GM11168 (cell line): Measurements from ENCODE around the gene MIAT.
"Not testable (repeated sequence)": the region's sequence is repeated elsewhere in the genome, so short reads cannot be mapped to it uniquely, and the experiment has no call there.

Experiments
- in situ Hi-C: fragments of 300-500 bp; cut with MboI; formaldehyde crosslinking; loops from one replicate; pipeline ENCODE4 v1.12.0; 2022; ENCODE audit warnings: low sequenced_read_pairs; ENCODE audit not compliant: unreplicated experiment

The MIAT gene

DNA sequence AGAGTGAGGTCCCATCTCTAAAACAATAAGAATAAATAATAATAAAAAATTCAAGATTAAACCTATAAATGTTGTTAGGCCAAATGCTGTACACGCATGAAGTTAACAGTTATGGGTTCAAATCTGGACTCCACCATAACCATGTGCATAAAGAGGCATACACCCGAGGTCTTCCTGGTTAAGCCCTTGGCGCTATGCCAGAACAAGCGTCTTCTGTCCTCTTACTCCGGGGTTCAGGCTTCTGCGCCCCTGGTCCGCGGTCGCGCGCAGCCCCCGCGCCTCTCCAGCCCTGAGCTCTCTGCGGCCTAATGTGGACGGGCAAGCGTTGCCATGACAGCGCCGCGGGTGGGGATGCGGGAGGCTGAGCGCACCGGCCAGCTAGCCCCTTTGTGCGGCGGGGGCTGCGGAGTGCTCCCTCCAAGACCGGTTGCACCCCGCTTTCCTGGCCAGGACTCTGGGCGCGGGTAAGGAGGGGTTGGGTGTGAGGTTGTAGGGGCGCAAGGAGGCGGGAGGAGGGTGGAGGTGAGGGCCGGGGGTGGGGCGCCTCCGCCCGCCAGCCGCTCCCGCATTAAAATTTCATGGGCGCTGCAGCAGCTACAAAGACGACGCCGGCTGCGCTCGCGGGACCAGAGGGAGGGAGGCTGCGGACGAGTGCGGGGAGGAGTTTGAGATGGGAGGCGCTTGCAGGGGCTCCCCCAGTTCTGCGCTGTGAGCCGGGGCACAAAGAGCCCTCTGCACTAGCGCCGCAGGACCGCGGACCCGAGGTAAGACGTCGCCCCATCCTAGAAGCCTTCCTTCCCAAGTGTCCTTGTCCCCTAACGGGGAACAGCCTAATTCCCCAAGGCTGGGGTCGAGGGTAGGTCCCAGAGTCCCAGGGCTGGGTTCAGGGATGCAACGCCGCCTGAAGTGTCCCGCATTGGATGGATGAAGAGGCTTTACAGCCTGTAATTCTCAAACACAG lies at the start of gene MIAT:
TSS of gene MIAT (plus strand) at position 698 of the 961 bp plus-strand sequence.
- in situ Hi-C loops, result loop anchor here (25.0 kb wide), 1 partner anchor 270 kb away; no protein-coding TSS in a partner anchor

DNA sequence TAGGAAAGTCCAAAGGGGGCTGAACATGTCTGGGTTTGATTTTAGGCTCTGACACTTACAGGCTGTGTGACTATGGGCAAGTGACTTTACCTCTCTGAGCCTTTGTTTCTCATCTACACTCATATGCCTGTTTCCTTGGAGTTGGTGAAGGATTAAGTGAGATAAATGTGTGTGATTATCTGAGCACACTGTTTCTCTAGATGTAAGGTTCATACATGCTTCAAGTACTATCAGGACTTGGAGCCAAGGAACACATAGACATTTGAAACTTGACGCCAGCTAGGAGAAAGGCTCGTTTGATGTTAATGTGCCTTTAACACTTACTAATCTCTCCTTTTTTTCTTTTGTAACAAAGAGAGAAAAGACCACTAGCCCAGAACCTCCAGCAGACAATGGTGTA lies 49.3 kb upstream of the MIAT start:
- in situ Hi-C loops, result no loop called here

GRCh38 chr22:26609287-26609686 lies 48.1 kb upstream of the MIAT start:
- in situ Hi-C loops, result no loop called here

DNA sequence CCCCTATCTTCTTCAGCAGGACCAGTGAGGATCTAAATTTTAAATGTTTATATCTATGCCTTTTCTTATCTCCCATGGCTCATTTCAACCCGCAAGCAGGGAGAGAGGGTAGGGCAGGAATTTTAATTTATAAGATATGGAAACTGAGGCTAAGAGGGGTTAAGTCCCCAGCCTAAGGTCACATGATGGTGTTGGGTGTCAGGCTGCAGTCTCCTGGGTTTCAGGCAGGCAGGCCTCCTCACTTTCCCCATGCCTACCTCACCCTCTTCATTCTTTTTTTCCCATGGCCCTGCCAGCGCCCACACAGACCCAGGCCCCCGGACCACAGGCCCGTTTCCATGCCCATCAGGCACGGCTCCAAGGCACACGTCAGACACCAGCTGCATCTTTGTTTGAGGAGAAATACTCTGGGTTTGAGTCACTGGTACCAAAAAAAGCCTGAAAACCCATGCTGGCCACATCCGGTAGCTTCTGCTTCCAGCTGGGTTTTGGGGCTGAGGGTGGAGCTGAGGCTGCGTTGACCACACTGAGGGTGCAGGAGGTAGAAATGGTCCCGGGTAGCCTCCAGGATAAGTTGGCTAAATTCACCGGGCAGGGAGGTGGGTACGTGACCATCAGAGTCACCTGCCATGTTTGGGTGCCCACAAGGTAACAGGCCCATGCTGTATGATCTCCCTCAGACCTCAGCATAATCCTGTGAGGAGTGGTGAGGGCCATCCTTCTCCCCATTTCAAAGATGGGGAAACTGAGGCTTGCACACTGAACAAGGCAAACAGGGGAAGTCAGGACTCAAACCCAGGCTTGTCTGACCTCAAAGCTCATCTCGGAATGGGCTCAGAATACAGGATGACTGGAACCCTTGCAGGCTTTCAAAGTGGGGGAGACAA lies 47.1 kb upstream of the MIAT start:
- in situ Hi-C loops, result no loop called here

GRCh38 chr22:26610996-26611395 lies 46.4 kb upstream of the MIAT start:
- in situ Hi-C loops, result no loop called here

DNA sequence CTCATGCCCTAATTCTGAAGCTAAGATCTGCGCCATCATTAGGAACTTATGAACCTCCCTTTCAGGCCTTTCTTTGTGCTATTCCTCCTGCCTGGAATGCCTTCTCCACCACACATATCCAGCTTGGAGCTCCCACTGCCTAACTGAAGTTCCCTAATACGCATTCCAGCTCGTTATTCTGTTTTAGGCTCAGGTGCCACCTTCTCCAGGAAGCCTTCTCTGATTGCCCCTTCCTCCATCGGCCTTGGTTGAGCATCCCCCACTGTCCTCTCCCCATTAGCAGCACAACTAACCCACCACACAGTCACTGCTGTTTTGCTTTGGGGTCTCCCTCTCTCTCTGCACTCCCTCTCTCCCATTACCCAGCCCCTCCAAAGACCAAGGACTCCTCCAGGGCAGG lies 44.7 kb upstream of the MIAT start:
- in situ Hi-C loops, result no loop called here

DNA sequence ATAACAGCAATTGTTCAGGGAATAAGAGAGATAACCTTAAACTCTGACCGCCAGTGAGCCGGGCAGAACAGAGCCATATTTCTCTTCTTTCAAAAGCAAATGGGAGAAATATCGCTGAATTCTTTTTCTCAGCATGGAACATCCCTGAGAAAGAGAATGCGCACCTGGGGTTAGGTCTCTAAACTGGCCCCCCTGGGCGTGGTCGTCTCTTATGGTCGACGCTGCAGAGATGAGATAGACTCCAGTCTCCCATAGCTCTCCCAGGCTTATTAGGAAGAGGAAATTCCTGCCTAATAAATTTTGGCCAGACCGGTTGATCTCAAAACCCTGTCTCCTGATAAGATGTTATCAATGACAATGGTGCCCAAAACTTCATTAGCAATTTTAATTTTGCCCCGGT lies 43.6 kb upstream of the MIAT start:
- in situ Hi-C loops, result not testable (repeated sequence)

GRCh38 chr22:26614322-26614721 lies 43.1 kb upstream of the MIAT start:
- in situ Hi-C loops, result no loop called here

DNA sequence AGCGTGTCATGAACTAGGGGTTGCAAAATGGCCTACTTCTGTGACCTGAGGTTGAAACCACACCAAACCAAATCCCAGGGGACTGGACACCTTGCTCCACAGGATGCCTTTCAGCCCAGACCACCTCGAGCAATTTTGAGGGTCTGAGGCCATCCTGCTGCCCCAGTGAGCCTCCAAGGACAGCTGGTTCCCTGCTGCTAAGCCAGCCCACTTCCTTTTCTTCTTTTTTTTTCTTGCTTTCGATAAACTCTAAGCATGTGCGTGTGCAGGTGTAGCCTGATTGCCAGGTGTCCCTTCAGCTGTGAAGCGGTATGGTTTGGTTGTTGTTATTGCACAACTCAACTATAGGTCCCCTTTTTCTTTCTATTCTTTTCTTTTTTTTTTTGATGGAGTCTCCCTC lies 42.2 kb upstream of the MIAT start:
- in situ Hi-C loops, result no loop called here

GRCh38 chr22:26615830-26616435 lies 41.5 kb upstream of the MIAT start:
- in situ Hi-C loops, result no loop called here

DNA sequence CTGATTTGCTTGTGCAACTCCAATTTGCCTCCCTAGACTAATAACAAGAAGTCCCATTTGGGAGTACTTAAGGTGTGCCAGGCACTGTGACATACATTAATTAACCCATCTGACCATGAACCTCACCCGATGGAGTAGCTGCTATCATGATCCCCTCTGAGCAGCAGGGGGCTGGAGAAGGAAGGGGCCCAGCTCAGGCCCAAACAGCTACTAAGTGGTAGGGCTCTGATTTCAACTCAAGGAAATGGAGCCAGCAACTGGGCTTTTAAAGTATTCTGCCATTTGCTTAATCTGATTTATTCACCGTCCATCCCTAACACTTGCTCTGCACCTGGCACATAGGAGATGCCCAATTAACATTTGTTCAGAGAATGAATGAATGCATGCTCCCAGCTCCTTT lies 40.7 kb upstream of the MIAT start:
- in situ Hi-C loops, result no loop called here

- in situ Hi-C loops, result no loop called here
Measured at GRCh38 chr22:26617271-26618199, 39.9 kb upstream of the MIAT start, which contains the start of gene CRYBB1. CRYBB1 (minus strand) TSS chr22:26618027; CDS start chr22:26616319, 1,708 bp downstream.

DNA sequence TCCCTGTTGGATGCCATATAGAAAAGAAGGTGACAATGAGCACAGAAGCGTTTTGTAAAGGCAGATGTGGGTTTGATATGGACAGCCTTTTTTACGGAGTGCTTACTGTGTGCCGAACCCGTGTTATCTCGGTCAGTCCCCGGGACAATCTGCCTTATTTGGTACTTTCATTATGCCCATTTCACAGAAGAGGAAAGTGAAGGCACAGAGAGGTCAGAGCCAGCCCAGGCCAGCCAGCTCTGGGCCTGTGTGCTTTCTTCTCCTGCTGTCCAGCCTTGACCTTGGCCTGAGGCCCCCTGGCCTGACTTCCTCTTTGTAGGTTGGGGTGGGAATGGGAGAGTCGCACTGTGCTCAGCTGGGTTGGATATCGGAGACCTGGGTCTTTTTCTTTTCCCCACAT lies 38.9 kb upstream of the MIAT start:
- in situ Hi-C loops, result no loop called here

- in situ Hi-C loops, result no loop called here
Measured at GRCh38 chr22:26619510-26619909, 37.9 kb upstream of the MIAT start.

- in situ Hi-C loops, result no loop called here
Measured at GRCh38 chr22:26620197-26620596, 37.2 kb upstream of the MIAT start.

DNA sequence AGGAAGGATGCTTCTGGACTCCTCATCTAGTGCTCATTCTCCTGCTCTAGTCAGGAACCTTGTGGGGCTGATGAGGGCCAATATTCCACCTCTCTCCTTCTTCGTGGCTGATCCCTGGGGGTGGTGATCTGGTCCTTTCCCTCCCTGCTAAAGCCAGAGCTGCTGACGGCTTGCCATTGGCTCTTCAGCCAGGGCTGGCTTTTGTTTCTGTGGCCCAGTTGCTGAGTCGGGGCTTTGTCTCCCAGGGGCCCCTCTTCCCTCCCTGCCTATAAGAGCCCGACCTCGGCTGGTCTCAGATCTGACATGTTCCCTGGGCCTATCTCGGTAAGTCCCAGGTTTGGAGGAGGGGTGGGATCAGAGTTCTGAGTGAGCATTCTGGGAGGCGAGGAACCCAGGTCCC lies 35.7 kb upstream of the MIAT start, which contains the start of gene CRYBA4:
TSS of gene CRYBA4 (plus strand) at position 301 of the 400 bp plus-strand sequence. CDS start 634 bp downstream, outside the sequence.
- in situ Hi-C loops, result no loop called here

DNA sequence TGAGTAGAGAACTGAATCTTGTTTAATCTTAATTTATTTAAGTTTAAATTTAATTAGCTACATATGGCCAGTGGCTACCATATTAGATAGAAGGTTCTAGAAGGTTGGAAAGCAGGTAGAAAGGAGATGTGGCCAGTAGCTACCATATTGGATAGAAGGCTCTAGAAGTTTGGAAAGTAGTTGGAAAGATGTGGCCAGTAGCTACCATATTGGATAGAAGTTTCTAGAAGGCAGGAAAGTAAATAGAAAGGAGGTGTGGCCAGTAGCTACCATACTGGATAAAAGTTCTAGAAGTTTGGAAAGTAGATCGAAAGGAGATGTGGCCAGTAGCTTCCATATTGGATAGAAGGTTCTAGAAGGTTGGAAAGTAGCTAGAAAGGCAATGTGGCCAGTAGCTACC lies 33.4 kb upstream of the MIAT start:
- in situ Hi-C loops, result no loop called here

DNA sequence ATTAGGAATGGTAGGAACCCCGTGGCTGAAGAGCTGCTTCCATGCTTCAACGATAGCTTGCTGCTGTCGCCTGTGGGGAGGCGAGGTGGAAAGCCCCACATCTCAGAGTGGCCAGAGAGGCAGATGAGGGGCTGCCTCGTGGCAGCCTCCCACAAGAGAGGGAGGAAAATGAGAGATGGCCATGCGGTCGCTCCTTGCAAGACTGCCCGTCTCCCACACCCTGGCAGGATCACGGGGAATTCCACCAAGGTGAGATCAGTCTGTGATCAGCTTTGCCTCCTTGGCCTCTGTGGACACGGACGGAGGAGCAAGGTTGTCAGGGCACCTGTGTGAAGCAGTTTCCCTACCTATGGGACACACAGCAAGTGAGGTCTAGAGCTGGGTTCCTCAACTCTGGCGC lies 32.6 kb upstream of the MIAT start:
- in situ Hi-C loops, result no loop called here

DNA sequence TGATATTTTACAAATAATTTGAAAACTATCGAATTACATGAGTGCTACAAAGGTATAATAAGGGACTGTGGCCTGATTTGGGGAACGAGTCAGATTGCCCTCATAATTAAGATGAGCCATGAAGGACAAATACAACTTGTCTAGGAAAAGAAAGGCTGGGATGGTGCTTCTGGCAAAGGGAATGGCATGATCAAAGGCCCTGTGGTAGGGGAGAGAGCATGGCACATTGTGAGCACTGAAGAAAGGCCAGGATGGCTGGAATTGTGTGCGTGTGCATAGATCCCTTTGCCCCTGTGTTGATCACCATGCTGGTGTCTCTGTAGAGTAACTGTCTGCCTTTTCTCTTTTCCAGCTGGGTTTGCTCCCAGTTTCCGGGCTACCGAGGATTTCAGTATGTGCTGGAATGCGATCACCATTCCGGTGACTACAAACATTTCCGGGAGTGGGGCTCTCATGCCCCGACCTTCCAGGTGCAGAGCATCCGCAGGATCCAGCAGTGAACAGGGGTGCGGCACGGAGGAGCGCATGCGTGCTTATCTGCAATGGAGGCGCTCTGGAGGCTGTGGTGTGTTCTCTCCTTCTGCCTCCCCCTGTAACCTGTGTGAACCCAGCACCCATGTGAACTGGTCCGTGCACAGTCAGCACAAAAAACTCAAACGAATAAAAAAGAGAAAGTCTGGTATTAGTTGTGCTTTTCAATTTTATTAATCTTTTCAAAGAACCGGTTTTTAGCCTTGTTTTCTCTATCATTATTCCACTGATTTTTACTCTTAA lies 27.2 kb upstream of the MIAT start:
- in situ Hi-C loops, result no loop called here
